ENCODE data around the gene ABI3BP. TPM values are rescaled to one million over a fixed set of nuclear protein-coding genes. Genes with fewer than 3 reads are reported as not detected.

Gene ABI3BP
- polyA plus RNA-seq, 1 of the 3 experiments (the other 2 are of a cell fraction), result 8.4 TPM

GRCh38 chr3:101011136-101011535, 17.9 kb upstream of the ABI3BP start (continued):
- TF ChIP-seq IRF3 (IDR thresholded peaks at IDR 0.05; ENCODE audit: low read depth, low read length), result no peak
- no peak for TF ChIP-seq SIN3A (IDR thresholded peaks at IDR 0.05; ENCODE audit: borderline replicate concordance, low read depth, low read length)

- no peak for TF ChIP-seq GABPA (IDR thresholded peaks at IDR 0.05; ENCODE audit: low read depth)
- no peak for TF ChIP-seq USF1 (IDR thresholded peaks at IDR 0.05; ENCODE audit: borderline replicate concordance, low read depth)
- TF ChIP-seq FOXJ3 (CRISPR knock-in tag; IDR thresholded peaks at IDR 0.05), result no peak
- TF ChIP-seq TAF1 (IDR thresholded peaks at IDR 0.05; ENCODE audit: borderline replicate concordance, low read depth, low read length), result no peak
- no peak for TF ChIP-seq YY1 (IDR thresholded peaks at IDR 0.05; ENCODE audit: low read depth)
- no peak for TF ChIP-seq REST (IDR thresholded peaks at IDR 0.05; ENCODE audit: low read depth, low read length)
- no peak for TF ChIP-seq PBX3 (IDR thresholded peaks at IDR 0.05)
- no peak for TF ChIP-seq IRF3 (IDR thresholded peaks at IDR 0.05; ENCODE audit: low read depth, low read length)
- TF ChIP-seq RCOR1 (IDR thresholded peaks at IDR 0.05; ENCODE audit: low read length), result no peak
- Histone ChIP-seq H3K27me3 (ENCODE audit: insufficient read depth) (no peaks in the 10 kb centered on the region), H3K27ac (ENCODE audit: low read depth in 2 of 2, low read length in 1 of 2) (peak overlapping the region in 1 of 2 experiments; percentile 62; a peak in 2 of 4 replicates), H3K4me2 (no peak overlapping the region), H2AFZ (ENCODE audit: low read depth) (peak overlapping the region; percentile 13; the same call in 1 of the 2 replicates), H4K20me1 (ENCODE audit: insufficient read depth) (no peaks in the 10 kb centered on the region), H3K9me2 (no peaks in the 10 kb centered on the region), H3K79me2 (ENCODE audit: insufficient read depth) (no peaks in the 10 kb centered on the region), H3F3A (replicated peaks; ENCODE audit: insufficient read depth) (no peaks in the 10 kb centered on the region), H3K9ac (no peak overlapping the region), H3K4me1 (ENCODE audit: control insufficient read depth in 1 of 2, insufficient read depth in 2 of 2, low read depth in 1 of 2, low read length in 1 of 2) (no peaks in the 10 kb centered on the region), H3K9me3 (no peaks in the 10 kb centered on the region; the same call in 1 of the 2 replicates), H3K4me3 (ENCODE audit: low read depth in 2 of 2, low read length in 1 of 2) (no peak overlapping the region), H3K36me3 (replicated peaks in 1 of 2; ENCODE audit: control insufficient read depth in 1 of 2, insufficient read depth in 2 of 2, low read length in 1 of 2) (no peaks in the 10 kb centered on the region)
- DNase-seq, result no peak
- ChIA-PET CTCF (no interaction called here), POLR2A (no interaction called here)
- WGBS (ENCODE audit: low lambda C conversion rate), result 3% methylated on average over 1 of the region's 1 CpG
Observed at GRCh38 chr3:101010296-101010695, 17.1 kb upstream of the ABI3BP start.
